ENCODE data around the gene RRM2.

Gene RRM2

DNA sequence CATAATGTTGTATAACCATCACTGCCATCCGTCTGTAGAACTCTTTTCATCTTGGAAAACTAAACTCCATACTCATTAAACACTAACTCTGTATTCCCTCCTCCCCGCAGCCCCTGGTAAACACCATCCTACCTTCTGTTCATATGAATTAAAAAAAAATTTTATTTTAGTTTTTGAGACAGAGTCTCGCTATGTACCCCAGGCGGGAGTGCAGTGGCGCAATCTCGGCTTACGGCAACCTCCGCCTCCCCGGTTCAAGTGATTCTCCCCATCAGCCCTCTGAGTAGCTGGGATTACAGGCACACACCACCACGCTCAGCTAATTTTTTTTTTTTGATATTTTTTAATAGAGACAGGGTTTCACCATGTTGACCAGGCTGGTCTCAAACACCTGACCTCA is 52.9 kb downstream of the RRM2 start:
- no peak overlapping the region for H3K4me3 ChIP-seq (ENCODE audit: low read length in 2 of 2)
- H3K4me1 ChIP-seq (ENCODE audit: control insufficient read depth, insufficient read depth, low read length) = no peaks in the 10 kb centered on the region
- H3K27ac ChIP-seq (ENCODE audit: low read length) = no peak overlapping the region
- no peak overlapping the region for H3K9ac ChIP-seq (ENCODE audit: low read length in 2 of 2)
- no peaks in the 10 kb centered on the region for H3K27me3 ChIP-seq (ENCODE audit: control insufficient read depth in 1 of 2, insufficient read depth in 2 of 2, low read length in 2 of 2)
- H3K9me3 ChIP-seq (ENCODE audit: control insufficient read depth in 2 of 2, low read length in 2 of 2) = peaks cover 0 to 2% of the 10 kb centered on the region in 2 donors
- no peaks in the 10 kb centered on the region for H3K36me3 ChIP-seq (ENCODE audit: control insufficient read depth in 2 of 2, insufficient read depth in 2 of 2, low read length in 2 of 2)

DNA sequence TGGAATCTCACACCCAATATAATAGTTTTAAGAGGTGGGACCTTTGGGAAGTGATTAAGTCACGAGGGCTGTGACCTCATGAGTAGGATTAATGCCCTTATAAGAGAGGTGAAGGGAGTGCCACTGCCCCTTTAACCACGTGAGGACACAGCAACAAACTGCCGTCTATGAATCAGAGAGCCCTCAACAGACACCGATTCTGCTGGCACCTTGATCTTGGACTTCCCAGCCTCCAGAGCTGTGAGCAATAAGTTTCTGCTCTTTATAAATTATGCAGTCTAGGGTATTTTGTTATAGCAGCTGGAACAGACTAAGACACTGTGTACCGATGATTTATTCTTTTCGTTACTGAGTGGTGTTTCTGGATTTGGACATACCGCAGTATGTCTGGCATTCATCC is 56.2 kb downstream of the RRM2 start:
- no peak overlapping the region for H3K4me3 ChIP-seq (ENCODE audit: low read length in 2 of 2)
- H3K9ac ChIP-seq (ENCODE audit: low read length in 2 of 2) = no peak overlapping the region
- no peaks in the 10 kb centered on the region for H3K4me1 ChIP-seq (ENCODE audit: control insufficient read depth, insufficient read depth, low read length)

GRCh38 chr2:10179422-10179821 is 56.9 kb downstream of the RRM2 start:
- H3K9ac ChIP-seq (ENCODE audit: low read length in 2 of 2) = no peak overlapping the region
- no peak overlapping the region for H3K4me3 ChIP-seq (ENCODE audit: low read length in 2 of 2)
- H3K4me1 ChIP-seq (ENCODE audit: control insufficient read depth, insufficient read depth, low read length) = no peaks in the 10 kb centered on the region
- no peaks in the 10 kb centered on the region for H3K36me3 ChIP-seq (ENCODE audit: control insufficient read depth in 2 of 2, insufficient read depth in 2 of 2, low read length in 2 of 2)
- H3K27me3 ChIP-seq (ENCODE audit: control insufficient read depth in 1 of 2, insufficient read depth in 2 of 2, low read length in 2 of 2) = no peaks in the 10 kb centered on the region
- peaks cover 0 to 2% of the 10 kb centered on the region in 2 donors for H3K9me3 ChIP-seq (ENCODE audit: control insufficient read depth in 2 of 2, low read length in 2 of 2)
- H3K27ac ChIP-seq (ENCODE audit: low read length) = no peak overlapping the region

More for the DNA sequence above, 56.2 kb downstream of the RRM2 start:
- H3K9me3 ChIP-seq (ENCODE audit: control insufficient read depth in 2 of 2, low read length in 2 of 2) = peaks cover 0 to 2% of the 10 kb centered on the region in 2 donors
- H3K27me3 ChIP-seq (ENCODE audit: control insufficient read depth in 1 of 2, insufficient read depth in 2 of 2, low read length in 2 of 2) = no peaks in the 10 kb centered on the region
- H3K36me3 ChIP-seq (ENCODE audit: control insufficient read depth in 2 of 2, insufficient read depth in 2 of 2, low read length in 2 of 2) = no peaks in the 10 kb centered on the region
- no peak overlapping the region for H3K27ac ChIP-seq (ENCODE audit: low read length)

DNA sequence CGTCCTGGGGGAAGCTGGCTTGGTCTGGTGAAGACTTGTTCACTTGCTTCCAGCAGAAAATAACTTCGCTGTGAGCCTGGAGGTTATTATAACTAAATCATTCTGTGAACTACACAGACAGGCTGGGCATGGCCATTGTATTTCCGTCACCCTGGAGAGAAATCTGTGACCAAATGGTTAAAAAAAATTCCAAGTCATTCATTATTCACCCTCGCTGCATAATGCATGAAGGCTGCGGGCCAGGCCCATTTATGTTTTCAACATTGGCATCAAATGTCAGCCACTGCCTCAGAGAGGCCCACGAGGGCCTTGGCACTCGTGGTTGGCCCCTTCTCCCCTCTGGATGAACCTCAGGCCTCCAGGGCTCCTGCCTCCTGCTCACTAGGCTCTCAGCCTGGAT is 57.7 kb downstream of the RRM2 start:
- Histone ChIP-seq H3K27me3 (ENCODE audit: control insufficient read depth in 1 of 2, insufficient read depth in 2 of 2, low read length in 2 of 2) (no peaks in the 10 kb centered on the region), H3K27ac (ENCODE audit: low read length) (no peak overlapping the region), H3K36me3 (ENCODE audit: control insufficient read depth in 2 of 2, insufficient read depth in 2 of 2, low read length in 2 of 2) (no peaks in the 10 kb centered on the region), H3K9ac (ENCODE audit: low read length in 2 of 2) (no peak overlapping the region), H3K9me3 (ENCODE audit: control insufficient read depth in 2 of 2, low read length in 2 of 2) (peaks cover 0 to 2% of the 10 kb centered on the region in 2 donors), H3K4me3 (ENCODE audit: low read length in 2 of 2) (no peak overlapping the region), H3K4me1 (ENCODE audit: control insufficient read depth, insufficient read depth, low read length) (no peaks in the 10 kb centered on the region)
